Mucosa of descending colon (tissue), 3 donors: Measurements from ENCODE around the gene IRX5. TPM values are rescaled to one million over a fixed set of nuclear protein-coding genes. Genes with fewer than 3 reads are reported as not detected.

Experiments
- ATAC-seq: fragments of 200-7000 bp; cut with Tn5 transposase; one replicate; pipeline ENCODE4 v1.9.1; 2020; ENCODE audit warnings: mild to moderate bottlenecking, moderate library complexity
- DNase-seq, 3 donors: peaks; one replicate each; pipeline ENCODE4 v3.0.0-alpha.2; 2020
- H3K36me3 ChIP-seq: fragments of 200-600 bp; one replicate; pipeline ENCODE4 v1.8.0; 2021; ENCODE audit warnings: low read depth, mild to moderate bottlenecking
- H3K4me1 ChIP-seq: fragments of 200-600 bp; one replicate; pipeline ENCODE4 v1.8.0; 2021; ENCODE audit warnings: low read depth, mild to moderate bottlenecking
- H3K4me3 ChIP-seq: fragments of 200-600 bp; one replicate; pipeline ENCODE4 v1.8.0; 2021; ENCODE audit warnings: mild to moderate bottlenecking
- H3K9me3 ChIP-seq: fragments of 200-600 bp; one replicate; pipeline ENCODE4 v1.8.0; 2021; ENCODE audit warnings: mild to moderate bottlenecking
- CTCF ChIP-seq: fragments of 200-600 bp; IDR thresholded peaks from one replicate; pipeline ENCODE4 v1.8.0; 2022; ENCODE audit warnings: antibody characterized with exemption, mild to moderate bottlenecking
- intact Hi-C, 2 donors: fragments of 100-400 bp; cut with DNase I in 1 of 2; cut with micrococcal nuclease in 1 of 2; formaldehyde crosslinking; loops; one replicate each; pipeline versions ENCODE4 v1.11.0 to v1.11.1; 2022; cut with DNase I, micrococcal nuclease
- total RNA-seq, 3 donors: library from RNA; stranded (reverse); fragmentation: NEBNext Ultra II Directional in 2 of 3; extraction: Animal tissue kit (Norgen Biotek cat#: 25700) in 2 of 3; gene quantifications; one replicate each; pipeline versions ENCODE4 v1.2.1 to v1.2.4, GENCODE V29; 2021 to 2023
- donor health status: DM: no; HTN: no; CAD: no; lungs with moderate emphysema.
- donor health status: DM: no; HTN: no; CAD: no.
- donor health status: DM: no; HTN: yes; CAD: no.

The IRX5 gene
- total RNA-seq, 3 donors from 2014 or later = not detected

- Histone ChIP-seq H3K4me3 (no peak overlapping the region), H3K4me1 (peaks cover 19% of the 10 kb centered on the region), H3K9me3 (no peaks in the 10 kb centered on the region), H3K36me3 (no peaks in the 10 kb centered on the region)
- TF ChIP-seq CTCF = no peak
- ATAC-seq (no peak), DNase-seq (peak in 2 of 3 donors; percentile 21 to 52)
- intact Hi-C loops = no loop called here
Observed at GRCh38 chr16:54931120-54932014, 702 bp downstream of the IRX5 start.

GRCh38 chr16:54932021-54932660, 1.5 kb downstream of the IRX5 start:
- H3K9me3 ChIP-seq = no peaks in the 10 kb centered on the region
- intact Hi-C loops = no loop called here

GRCh38 chr16:54932737-54933254, 2.1 kb downstream of the IRX5 start:
- Histone ChIP-seq H3K9me3 (no peaks in the 10 kb centered on the region), H3K4me3 (no peak overlapping the region), H3K4me1 (peaks cover 24% of the 10 kb centered on the region), H3K36me3 (no peaks in the 10 kb centered on the region)
- intact Hi-C loops = no loop called here
- DNase-seq (no peak), ATAC-seq (no peak)
- TF ChIP-seq CTCF = no peak

More at GRCh38 chr16:54932021-54932660, 1.5 kb downstream of the IRX5 start:
- Histone ChIP-seq H3K4me3 (no peak overlapping the region), H3K4me1 (peaks cover 19% of the 10 kb centered on the region), H3K36me3 (no peaks in the 10 kb centered on the region)
- ATAC-seq (no peak), DNase-seq (no peak)
- TF ChIP-seq CTCF = no peak

- peaks cover 27% of the 10 kb centered on the region for H3K4me1 ChIP-seq
- no peak for TF ChIP-seq CTCF
- H3K36me3 ChIP-seq = no peaks in the 10 kb centered on the region
- no peak overlapping the region for H3K4me3 ChIP-seq
- no peaks in the 10 kb centered on the region for H3K9me3 ChIP-seq
- intact Hi-C loops = no loop called here
- no peak for DNase-seq
- ATAC-seq = no peak
Observed at GRCh38 chr16:54933281-54934011, 2.8 kb downstream of the IRX5 start.

GRCh38 chr16:54934481-54935265, 4.0 kb downstream of the IRX5 start:
- no peak for DNase-seq
- Histone ChIP-seq H3K36me3 (no peaks in the 10 kb centered on the region), H3K4me1 (peaks cover 24% of the 10 kb centered on the region), H3K9me3 (no peaks in the 10 kb centered on the region), H3K4me3 (no peak overlapping the region)
- intact Hi-C loops = no loop called here
- TF ChIP-seq CTCF = no peak
- no peak for ATAC-seq
